C4-2B (cell line): ENCODE results near the gene EVI5.

Experiments used
- H3K27ac ChIP-seq: fragments of 450-650 bp; 2 replicates; pipeline ENCODE4 v1.5.1; 2017
- ZFX ChIP-seq: fragments of 450-650 bp; IDR thresholded peaks from 2 replicates; pipeline ENCODE4 v1.6.1; 2017
- TF ChIP-seq, protein P1 (sequence below): fragments of 450-650 bp; conservative IDR thresholded peaks from 2 replicates; pipeline ENCODE4 v1.5.1; 2017; ENCODE audit warnings: mild to moderate bottlenecking

EVI5 gene

DNA sequence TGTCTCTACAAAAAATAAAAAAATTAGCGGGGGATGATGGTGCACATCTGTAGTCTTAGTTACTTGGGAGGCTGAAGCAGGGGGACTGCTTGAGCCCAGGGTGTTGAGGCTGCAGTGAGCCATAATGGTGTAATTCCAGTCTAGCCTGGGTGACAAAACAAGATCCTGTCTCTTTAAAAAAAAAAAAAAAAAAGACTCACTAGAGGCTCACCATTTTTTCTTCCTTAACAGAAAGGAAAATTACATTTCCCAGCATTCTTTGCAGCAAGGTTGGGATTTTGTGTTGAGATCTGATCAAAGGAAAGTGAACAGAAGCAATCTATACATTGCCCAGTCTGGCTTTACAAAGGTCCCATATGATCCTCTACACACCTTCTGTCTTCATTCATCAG is 319.7 kb downstream of the EVI5 start:
- TF ChIP-seq ZFX, result no peak
- TF ChIP-seq, protein P1, sequence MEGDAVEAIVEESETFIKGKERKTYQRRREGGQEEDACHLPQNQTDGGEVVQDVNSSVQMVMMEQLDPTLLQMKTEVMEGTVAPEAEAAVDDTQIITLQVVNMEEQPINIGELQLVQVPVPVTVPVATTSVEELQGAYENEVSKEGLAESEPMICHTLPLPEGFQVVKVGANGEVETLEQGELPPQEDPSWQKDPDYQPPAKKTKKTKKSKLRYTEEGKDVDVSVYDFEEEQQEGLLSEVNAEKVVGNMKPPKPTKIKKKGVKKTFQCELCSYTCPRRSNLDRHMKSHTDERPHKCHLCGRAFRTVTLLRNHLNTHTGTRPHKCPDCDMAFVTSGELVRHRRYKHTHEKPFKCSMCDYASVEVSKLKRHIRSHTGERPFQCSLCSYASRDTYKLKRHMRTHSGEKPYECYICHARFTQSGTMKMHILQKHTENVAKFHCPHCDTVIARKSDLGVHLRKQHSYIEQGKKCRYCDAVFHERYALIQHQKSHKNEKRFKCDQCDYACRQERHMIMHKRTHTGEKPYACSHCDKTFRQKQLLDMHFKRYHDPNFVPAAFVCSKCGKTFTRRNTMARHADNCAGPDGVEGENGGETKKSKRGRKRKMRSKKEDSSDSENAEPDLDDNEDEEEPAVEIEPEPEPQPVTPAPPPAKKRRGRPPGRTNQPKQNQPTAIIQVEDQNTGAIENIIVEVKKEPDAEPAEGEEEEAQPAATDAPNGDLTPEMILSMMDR, result no peak

DNA sequence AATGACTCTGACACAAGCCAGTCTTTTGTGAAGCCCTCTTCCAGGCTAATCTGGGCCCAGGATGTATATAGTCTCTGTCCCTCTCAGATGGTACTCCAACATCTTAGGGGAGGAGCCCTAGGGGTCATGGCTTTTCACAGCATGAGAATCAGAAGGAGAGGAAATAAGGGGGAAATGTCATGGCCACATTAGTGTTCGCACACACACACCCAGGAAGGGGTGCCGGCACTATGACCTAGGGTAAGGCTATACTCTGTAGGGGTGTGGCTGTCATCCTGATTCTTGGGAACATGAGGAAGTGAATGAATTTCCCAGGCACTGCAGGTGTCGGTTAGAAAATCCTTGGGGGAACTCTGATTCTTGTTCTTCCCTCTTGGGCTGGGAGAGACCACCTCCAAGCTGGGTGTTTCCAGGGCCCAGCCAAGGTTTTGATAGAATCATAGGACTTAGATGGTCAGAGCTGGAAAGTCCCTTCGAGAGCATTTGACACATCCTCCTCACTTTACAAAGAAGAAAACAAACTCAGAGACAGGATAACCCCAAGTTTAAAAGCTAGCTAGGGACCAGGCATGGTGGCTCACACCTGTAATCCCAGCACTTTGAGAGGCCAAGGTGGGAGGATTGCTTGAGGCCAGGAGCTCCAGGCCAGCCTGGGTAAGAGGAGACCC is 320.2 kb downstream of the EVI5 start:
- no peak for TF ChIP-seq ZFX
- TF ChIP-seq, protein P1, result no peak

More for the DNA sequence above, 319.7 kb downstream of the EVI5 start:
- H3K27ac ChIP-seq, result no peak overlapping the region

DNA sequence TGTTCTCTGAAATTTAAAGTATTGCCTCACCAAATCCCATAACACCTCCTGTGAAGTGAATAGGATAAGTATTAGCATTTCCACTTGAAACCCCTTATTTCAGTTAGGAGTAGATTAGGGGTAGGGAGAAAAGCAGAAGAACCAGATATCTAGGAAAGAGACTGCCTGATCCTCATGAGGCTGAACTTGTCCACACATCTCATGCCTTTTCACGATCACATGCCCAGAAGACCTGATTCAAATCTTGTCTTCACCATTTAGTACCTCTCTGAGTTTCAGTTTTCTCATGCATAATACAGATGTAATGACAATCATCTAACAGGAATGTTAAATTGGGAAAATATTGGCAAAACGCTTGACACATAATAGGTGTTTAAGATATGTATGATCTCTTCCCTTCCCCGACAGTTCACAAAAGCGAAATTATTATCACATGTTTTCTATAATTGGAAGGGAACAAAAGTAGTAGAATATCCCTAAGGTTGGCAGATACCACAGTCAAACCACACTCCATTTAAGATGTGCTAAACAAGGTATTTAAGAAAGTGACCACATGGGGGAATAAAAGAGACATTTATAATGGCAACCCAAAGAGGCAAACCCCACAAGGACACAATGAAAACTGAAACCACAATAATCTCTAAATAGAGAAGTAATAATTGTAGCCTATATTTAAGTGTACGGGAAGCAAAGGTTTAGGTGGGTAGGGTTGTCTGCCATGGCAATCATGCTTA is 323.4 kb downstream of the EVI5 start:
- TF ChIP-seq, protein P1, result no peak

More for the DNA sequence above, 320.2 kb downstream of the EVI5 start:
- H3K27ac ChIP-seq, result no peak overlapping the region

DNA sequence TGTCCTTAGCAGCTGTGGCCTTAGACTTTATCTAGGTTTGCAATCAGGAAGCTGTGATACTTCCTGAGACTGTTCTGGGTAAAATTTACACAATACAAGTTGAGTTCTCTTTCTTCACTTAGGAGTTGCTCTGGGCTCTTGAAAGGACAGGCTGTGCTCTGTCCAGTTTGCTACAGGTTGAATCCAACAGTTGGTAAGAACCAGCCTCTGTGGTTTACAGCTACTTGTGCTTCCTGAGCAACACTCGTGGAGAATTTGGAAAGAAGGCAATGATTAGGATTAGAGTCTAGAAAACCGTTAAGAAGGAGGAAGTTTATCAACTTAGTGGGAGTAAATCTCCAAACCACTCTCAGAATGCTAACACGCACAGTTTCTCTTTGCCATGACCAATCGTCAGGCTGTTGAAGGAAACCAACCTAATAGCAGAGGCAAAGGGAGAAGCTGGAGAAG is 325.0 kb downstream of the EVI5 start:
- no peak for TF ChIP-seq ZFX
- TF ChIP-seq, protein P1, result no peak
- no peak overlapping the region for H3K27ac ChIP-seq

More for the DNA sequence above, 323.4 kb downstream of the EVI5 start:
- H3K27ac ChIP-seq, result no peak overlapping the region
